H1 (cell line): ENCODE data around the gene SLC25A27. TPM values are rescaled to one million over a fixed set of nuclear protein-coding genes. Genes with fewer than 3 reads are reported as not detected.

Source experiments
- CTCF ChIA-PET: fragments of 300-600 bp; sonication (Branson Sonifier 250); formaldehyde crosslinking; loops from one replicate; lab custom pipeline; 2021; ENCODE audit not compliant: partially characterized antibody; lab: Charles Lee
- POLR2A ChIA-PET: fragments of 300-600 bp; sonication (Branson Sonifier 250); formaldehyde crosslinking; loops from one replicate; lab custom pipeline; 2021; ENCODE audit warnings: inconsistent platforms; ENCODE audit not compliant: partially characterized antibody; lab: Charles Lee
- DNase-seq, 2 experiments: peaks; one replicate each; pipeline versions ENCODE4 v3.0.0 to v3.0.0-alpha.2; 2010 to 2022; ENCODE audit warnings: low spot score in 2 of 2, low read depth in 1 of 2, mixed read lengths in 1 of 2
- FAIRE-seq: peaks from 2 replicates; lab custom pipeline; 2011; peaks lifted over from hg19 to GRCh38; lab: Jason Lieb, UNC
- H2AFZ ChIP-seq: 2 replicates; pipeline ENCODE4 v1.8.1; 2012; ENCODE audit warnings: low read length, inconsistent platforms
- H2AK5ac ChIP-seq: 2 replicates; pipeline ENCODE4 v1.6.1; 2013; ENCODE audit warnings: low read depth, low read length
- H2BK120ac ChIP-seq: replicated peaks from 2 replicates; pipeline ENCODE3; 2013; ENCODE audit warnings: low read depth, low read length, inconsistent platforms
- H2BK12ac ChIP-seq: 2 replicates; pipeline ENCODE4 v1.6.1; 2013; ENCODE audit warnings: low read depth, low read length
- H2BK15ac ChIP-seq: 2 replicates; pipeline ENCODE4 v1.6.1; 2013; ENCODE audit warnings: low read length
- H2BK20ac ChIP-seq: 2 replicates; pipeline ENCODE4 v1.6.1; 2013; ENCODE audit warnings: low read length
- H2BK5ac ChIP-seq: 2 replicates; pipeline ENCODE4 v1.6.1; 2013; ENCODE audit warnings: low read depth, low read length
- H3K14ac ChIP-seq: 2 replicates; pipeline ENCODE4 v1.6.1; 2013; ENCODE audit warnings: inconsistent platforms; ENCODE audit not compliant: insufficient read length
- H3K18ac ChIP-seq: 2 replicates; pipeline ENCODE4 v1.6.1; 2013; ENCODE audit warnings: low read length; ENCODE audit errors: extremely low read depth
- H3K23ac ChIP-seq: 2 replicates; pipeline ENCODE4 v1.6.1; 2013; ENCODE audit warnings: inconsistent platforms; ENCODE audit not compliant: insufficient read length
- H3K23me2 ChIP-seq: 2 replicates; pipeline ENCODE4 v1.6.1; 2013; ENCODE audit warnings: low read depth, low read length
- H3K27ac ChIP-seq: 2 replicates; pipeline ENCODE4 v1.6.1; 2011; ENCODE audit warnings: low read depth, low read length, inconsistent platforms
- H3K27me3 ChIP-seq, 4 experiments: replicated peaks in 1 of 4; 1 replicate in 1 of 4; 2 replicates in 3 of 4; pipeline versions ENCODE4 v1.6.1 to v1.8.1; 2011 to 2013; ENCODE audit warnings: low read length in 3 of 4, mild to moderate bottlenecking in 3 of 4, inconsistent platforms in 2 of 4, mixed read lengths in 2 of 4, moderate library complexity in 1 of 4; ENCODE audit not compliant: control insufficient read depth in 3 of 4, insufficient read depth in 3 of 4; ENCODE audit errors: extremely low read depth in 1 of 4
- H3K36me3 ChIP-seq, 4 experiments: 2 replicates each; pipeline versions ENCODE4 v1.6.1 to v1.8.1; 2011 to 2013; ENCODE audit warnings: mild to moderate bottlenecking in 4 of 4, low read length in 3 of 4, moderate library complexity in 2 of 4, control low read depth in 1 of 4, inconsistent platforms in 1 of 4; ENCODE audit not compliant: insufficient read depth in 4 of 4, control insufficient read depth in 2 of 4
- H3K4ac ChIP-seq: replicated peaks from 2 replicates; pipeline ENCODE3; 2013; ENCODE audit warnings: low read length, low read depth, mixed read lengths, inconsistent platforms; ENCODE audit not compliant: insufficient read length
- H3K4me1 ChIP-seq, 4 experiments: replicated peaks in 1 of 4; 1 replicate in 1 of 4; 2 replicates in 3 of 4; pipeline versions ENCODE4 v1.6.1 to v1.8.1; 2011 to 2013; ENCODE audit warnings: low read length in 3 of 4, inconsistent platforms in 2 of 4, mixed read lengths in 1 of 4; ENCODE audit not compliant: insufficient read depth in 4 of 4, control insufficient read depth in 3 of 4
- H3K4me2 ChIP-seq, 2 experiments: 2 replicates each; pipeline versions ENCODE4 v1.6.1 to v1.8.1; 2011 to 2013; ENCODE audit warnings: low read depth in 2 of 2, low read length in 2 of 2, control low read depth in 1 of 2, inconsistent platforms in 1 of 2, mild to moderate bottlenecking in 1 of 2; ENCODE audit not compliant: insufficient read depth in 1 of 2
- H3K4me3 ChIP-seq, 4 experiments: fragments of 200-600, 300-600 bp in 1 of 4; sonication (generic), shearing (Covaris generic), sonication (Bioruptor Twin) in 1 of 4; 2 replicates each; pipeline versions ENCODE4 v1.5.1 to v1.8.1; 2011 to 2016; ENCODE audit warnings: low read length in 4 of 4, low read depth in 3 of 4, control low read depth in 2 of 4, inconsistent platforms in 2 of 4, mild to moderate bottlenecking in 2 of 4, mixed read lengths in 1 of 4, moderate library complexity in 1 of 4; ENCODE audit not compliant: insufficient read depth in 2 of 4; ENCODE audit errors: extremely low read depth in 1 of 4
- H3K56ac ChIP-seq: replicated peaks from 2 replicates; pipeline ENCODE3; 2013; ENCODE audit warnings: low read depth, mild to moderate bottlenecking, mixed read lengths, low read length, inconsistent platforms; ENCODE audit not compliant: insufficient read length
- H3K79me1 ChIP-seq: 2 replicates; pipeline ENCODE4 v1.6.1; 2013; ENCODE audit warnings: low read depth, low read length, control low read depth
- H3K79me2 ChIP-seq, 2 experiments: 2 replicates each; pipeline versions ENCODE4 v1.6.1 to v1.8.1; 2012 to 2013; ENCODE audit warnings: low read length in 2 of 2, mild to moderate bottlenecking in 2 of 2, inconsistent platforms in 1 of 2; ENCODE audit not compliant: insufficient read depth in 2 of 2, control insufficient read depth in 1 of 2
- H3K9ac ChIP-seq, 4 experiments: replicated peaks in 1 of 4; 1 replicate in 1 of 4; 2 replicates in 3 of 4; pipeline versions ENCODE4 v1.6.1 to v1.8.1; 2011 to 2013; ENCODE audit warnings: low read depth in 3 of 4, low read length in 3 of 4, control low read depth in 2 of 4, mild to moderate bottlenecking in 2 of 4, moderate library complexity in 2 of 4, inconsistent platforms in 1 of 4; ENCODE audit errors: extremely low read depth in 1 of 4
- H3K9me3 ChIP-seq, 2 experiments: 2 replicates each; pipeline versions ENCODE4 v1.6.1 to v1.8.1; 2012 to 2013; ENCODE audit warnings: mild to moderate bottlenecking in 2 of 2, moderate library complexity in 2 of 2, control low read depth in 1 of 2, inconsistent platforms in 1 of 2, low read depth in 1 of 2, low read length in 1 of 2, mixed read lengths in 1 of 2; ENCODE audit not compliant: insufficient read depth in 2 of 2
- H4K20me1 ChIP-seq, 2 experiments: replicated peaks in 1 of 2; 2 replicates each; pipeline versions ENCODE3 to v1.8.1; 2011 to 2013; ENCODE audit warnings: inconsistent platforms in 2 of 2, low read length in 2 of 2, mild to moderate bottlenecking in 1 of 2; ENCODE audit not compliant: insufficient read depth in 2 of 2, control insufficient read depth in 1 of 2
- H4K5ac ChIP-seq: 2 replicates; pipeline ENCODE4 v1.6.1; 2013; ENCODE audit warnings: low read length, low read depth, mixed read lengths, inconsistent platforms; ENCODE audit not compliant: insufficient read length
- H4K8ac ChIP-seq: 2 replicates; pipeline ENCODE4 v1.8.0; 2013; ENCODE audit warnings: mild to moderate bottlenecking, moderate library complexity, low read length, inconsistent platforms; ENCODE audit not compliant: insufficient read depth; ENCODE audit errors: extremely low read depth
- H4K91ac ChIP-seq: replicated peaks from 2 replicates; pipeline ENCODE3; 2013; ENCODE audit warnings: low read length, mixed read lengths, inconsistent platforms; ENCODE audit not compliant: insufficient read length
- CHD1 ChIP-seq: IDR thresholded peaks from 2 replicates; pipeline ENCODE4 v1.6.1; 2012; ENCODE audit warnings: low read depth, low read length, improper control_type of control experiment
- GTF2F1 ChIP-seq: IDR thresholded peaks from 2 replicates; pipeline ENCODE4 v1.6.1; 2012; ENCODE audit warnings: low read depth, low read length, improper control_type of control experiment, borderline replicate concordance
- HDAC2 ChIP-seq, 2 experiments: fragments of 300-600 bp in 1 of 2; sonication (generic) in 1 of 2; IDR thresholded peaks; 2 replicates each; pipeline ENCODE4 v1.6.1; 2011 to 2012; ENCODE audit warnings: low read depth in 2 of 2, low read length in 2 of 2, mild to moderate bottlenecking in 2 of 2, moderate library complexity in 2 of 2, borderline replicate concordance in 1 of 2, inconsistent platforms in 1 of 2
- WGBS, 2 experiments: shearing (Covaris generic) in 1 of 2; methylation state at CpG; one replicate each; pipeline versions ENCODE4 v1.1.6 to v1.1.7; 2013 to 2015; ENCODE audit warnings: low lambda C conversion rate in 2 of 2, mixed read lengths in 2 of 2, inconsistent platforms in 1 of 2, low coverage in 1 of 2, missing lambda C conversion rate in 1 of 2; ENCODE audit not compliant: insufficient replicate concordance in 2 of 2, insufficient coverage in 1 of 2, insufficient read length in 1 of 2; ENCODE audit errors: extremely low coverage in 1 of 2, missing lambda C conversion rate in 1 of 2; 5-methylcytosine and 5-hydroxymethylcytosine counted together
- polyA plus RNA-seq, 7 experiments: library from polyadenylated mRNA; depleted of rRNA in 3 of 7; stranded (reverse) in 5 of 7; unstranded in 2 of 7; fragments of >200 nt in 5 of 7; fragments of 200-250 nt in 2 of 7; gene quantifications; 1 replicate in 5 of 7; 2 replicates in 1 of 7; 4 replicates in 1 of 7; pipeline versions ENCODE4 v1.2.1 to v1.2.3, GENCODE V29; 2011 to 2013; ENCODE audit warnings: missing spikeins in 2 of 7, mixed read lengths in 2 of 7
- total RNA-seq: library from RNA; stranded (reverse); fragmentation: NEBNext Ultra II Directional; extraction: Animal tissue kit (Norgen Biotek cat#: 25700); gene quantifications from 2 replicates; pipeline ENCODE4 v1.2.1, GENCODE V29; 2021

Gene SLC25A27
- total and polyA plus RNA-seq, 2 of the 8 experiments (the other 6 are each of a cell fraction or from before 2014, with no cell fraction given) = 7.3 to 8.4 TPM

DNA sequence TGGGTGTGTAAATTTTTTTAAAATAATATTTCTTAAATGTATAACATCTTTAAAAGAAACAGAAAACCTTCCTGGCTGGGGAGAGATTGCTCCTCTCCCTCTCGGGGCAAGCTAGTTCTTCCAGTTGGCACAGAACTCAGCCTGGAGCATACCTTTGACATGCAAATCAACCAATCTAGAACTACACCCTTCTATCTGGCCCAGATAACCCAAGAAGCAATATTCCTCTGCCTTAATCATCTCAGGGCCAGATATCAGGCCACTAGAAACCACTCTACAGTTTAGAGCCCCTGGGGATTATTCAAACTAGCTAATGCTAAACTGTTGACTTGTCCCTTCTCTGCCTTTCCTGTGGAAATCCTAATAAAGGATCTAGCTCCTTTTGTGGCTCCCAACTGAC, 34.0 kb upstream of the SLC25A27 start:
- no peak overlapping the region for H3K4me3 ChIP-seq
- no peak overlapping the region for H3K23ac ChIP-seq
- DNase-seq = no peak
- no peaks in the 10 kb centered on the region for H4K20me1 ChIP-seq
- H2BK5ac ChIP-seq = no peak overlapping the region
- no peaks in the 10 kb centered on the region for H3K36me3 ChIP-seq
- no peak overlapping the region for H3K9ac ChIP-seq
- no peak overlapping the region for H3K14ac ChIP-seq
- H3K23me2 ChIP-seq = no peaks in the 10 kb centered on the region
- no peak overlapping the region for H2BK120ac ChIP-seq
- H3K9me3 ChIP-seq = no peaks in the 10 kb centered on the region
- H2BK20ac ChIP-seq = no peak overlapping the region
- H2AFZ ChIP-seq = no peak overlapping the region
- no peak overlapping the region for H3K4ac ChIP-seq
- H2AK5ac ChIP-seq = no peak overlapping the region
- H4K8ac ChIP-seq = no peak overlapping the region
- no peaks in the 10 kb centered on the region; a peak in 1 of 7 replicates for H3K27me3 ChIP-seq
- H3K4me2 ChIP-seq = no peak overlapping the region
- no peaks in the 10 kb centered on the region for H3K79me1 ChIP-seq
- H3K4me1 ChIP-seq = no peaks in the 10 kb centered on the region
- no peak overlapping the region for H3K56ac ChIP-seq
- ChIA-PET CTCF (interaction anchor here (1.6 to 2.3 kb wide), 2 partner anchors 37 to 397 kb away, joined by 3 to 7 read pairs; no protein-coding TSS in a partner anchor), POLR2A (no interaction called here)
- no peak overlapping the region for H4K91ac ChIP-seq
- no peak overlapping the region for H2BK12ac ChIP-seq
- no peak overlapping the region for H4K5ac ChIP-seq
- no peak overlapping the region for H2BK15ac ChIP-seq
- no peaks in the 10 kb centered on the region for H3K79me2 ChIP-seq
- FAIRE-seq = no peak
- WGBS, 2 experiments = 94% methylated on average over 1 of the region's 1 CpG; no CpG with 5 or more reads in 1 of the 2 experiments
- no peak overlapping the region for H3K27ac ChIP-seq
- no peak overlapping the region for H3K18ac ChIP-seq
- no peak for TF ChIP-seq GTF2F1
- no peak for TF ChIP-seq CHD1
- TF ChIP-seq HDAC2 (IDR thresholded peaks at IDR 0.05; ENCODE audit: borderline replicate concordance in 1 of 2, low read depth in 2 of 2, low read length in 2 of 2) = no peak
